ENCODE data around the gene ZFP90. TPM values are rescaled to one million over a fixed set of nuclear protein-coding genes. Genes with fewer than 3 reads are reported as not detected.
"Not testable (repeated sequence)": the region's sequence is repeated elsewhere in the genome, so short reads cannot be mapped to it uniquely, and the experiment has no call there.

ZFP90 gene
- total RNA-seq, 2 experiments from 2014 or later = 36.6 to 40.2 TPM

DNA sequence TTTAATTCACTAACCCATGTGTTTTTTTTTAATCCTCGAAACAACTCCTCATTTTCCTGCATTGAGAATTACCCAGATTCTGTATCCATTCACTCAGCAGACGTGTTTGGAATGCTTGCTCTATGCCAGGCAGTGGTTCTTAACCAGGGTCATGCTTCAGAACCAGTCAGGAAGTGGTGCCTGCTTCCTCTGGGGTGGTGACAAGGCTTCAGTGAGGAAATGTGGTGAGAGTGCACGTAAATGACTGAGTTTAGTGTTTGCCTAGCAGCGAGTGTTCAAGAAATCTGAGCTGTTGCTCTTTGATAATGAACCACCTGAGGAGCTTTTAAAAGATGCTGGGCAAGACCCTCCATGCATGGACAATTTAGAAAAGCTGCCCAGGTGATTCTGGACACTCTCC is 9.9 kb downstream of the ZFP90 start:
- Mint-ChIP-seq H3K27ac (peak overlapping the region; percentile 21), H3K4me1 (ENCODE audit: low read depth) (peaks cover 10% of the 10 kb centered on the region), H3K4me3 (no peak overlapping the region), H3K9me3 (peaks cover 51% of the 10 kb centered on the region), H3K36me3 (peaks cover 80% of the 10 kb centered on the region), H3K27me3 (no peaks in the 10 kb centered on the region)
- ChIA-PET CTCF (interaction anchor here (1.2 kb wide), 1 partner anchor 20 kb away, joined by 3 read pairs; no protein-coding TSS in a partner anchor), POLR2A (no interaction called here)
- peak; percentile 41 for DNase-seq
- intact Hi-C loops (cut with micrococcal nuclease) = no loop called here

DNA sequence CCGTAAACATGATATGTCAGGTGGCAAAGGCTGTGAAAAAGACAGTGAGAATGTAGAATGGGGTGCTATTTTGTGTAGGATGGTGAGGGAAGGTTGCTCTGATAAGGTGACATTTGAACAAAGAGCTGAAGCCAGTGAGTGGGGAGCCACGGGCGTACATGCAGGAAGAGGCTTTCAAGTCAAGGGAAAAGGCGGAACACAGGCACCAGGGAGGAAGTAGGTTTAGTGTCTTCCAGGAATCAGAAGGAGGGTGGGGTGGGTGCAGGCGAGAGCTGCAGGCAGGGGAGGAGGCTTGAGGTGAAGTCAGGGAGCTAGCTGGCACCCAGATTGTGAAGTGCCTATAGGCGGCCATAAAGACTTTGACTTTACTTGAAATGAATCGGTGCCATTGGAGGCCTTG is 14.1 kb downstream of the ZFP90 start:
- DNase-seq = no peak
- ChIA-PET CTCF (interaction anchor here (0.9 kb wide), 1 partner anchor 37 kb away, joined by 3 read pairs; no protein-coding TSS in a partner anchor), POLR2A (no interaction called here)
- Mint-ChIP-seq H3K36me3 (peaks cover 89% of the 10 kb centered on the region), H3K27ac (no peak overlapping the region), H3K4me1 (ENCODE audit: low read depth) (peaks cover 8% of the 10 kb centered on the region), H3K9me3 (peaks cover 82% of the 10 kb centered on the region), H3K4me3 (no peak overlapping the region), H3K27me3 (no peaks in the 10 kb centered on the region)
- intact Hi-C loops (cut with micrococcal nuclease) = no loop called here

DNA sequence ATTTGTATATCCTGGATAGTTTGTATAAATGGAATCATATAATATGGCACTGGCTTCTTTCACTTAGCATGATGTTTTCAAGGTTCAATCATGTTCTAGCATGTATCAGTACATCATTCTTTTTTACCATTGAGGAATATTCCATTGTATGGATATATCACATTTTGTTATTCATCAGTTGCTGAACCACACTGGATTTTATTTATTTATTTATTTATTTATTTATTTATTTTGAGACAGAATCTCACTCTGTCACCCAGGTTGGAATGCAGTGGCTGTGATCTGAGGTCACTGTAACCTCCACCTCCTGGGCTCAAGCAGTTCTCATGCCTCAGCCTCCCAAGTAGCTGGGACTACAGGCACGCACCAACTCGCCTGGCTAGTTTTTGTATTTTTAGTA is 21.2 kb downstream of the ZFP90 start:
- Mint-ChIP-seq H3K9me3 (peaks cover 97% of the 10 kb centered on the region), H3K36me3 (peaks cover 97% of the 10 kb centered on the region)
- intact Hi-C loops (cut with micrococcal nuclease); DNase-seq; H3K4me1 Mint-ChIP-seq (ENCODE audit: low read depth); POLR2A ChIA-PET; H3K4me3 Mint-ChIP-seq; H3K27me3 Mint-ChIP-seq; H3K27ac Mint-ChIP-seq: not testable (repeated sequence)
- CTCF ChIA-PET = interaction anchor here (0.8 kb wide), 1 partner anchor 9 kb away, joined by 3 read pairs; no protein-coding TSS in a partner anchor

DNA sequence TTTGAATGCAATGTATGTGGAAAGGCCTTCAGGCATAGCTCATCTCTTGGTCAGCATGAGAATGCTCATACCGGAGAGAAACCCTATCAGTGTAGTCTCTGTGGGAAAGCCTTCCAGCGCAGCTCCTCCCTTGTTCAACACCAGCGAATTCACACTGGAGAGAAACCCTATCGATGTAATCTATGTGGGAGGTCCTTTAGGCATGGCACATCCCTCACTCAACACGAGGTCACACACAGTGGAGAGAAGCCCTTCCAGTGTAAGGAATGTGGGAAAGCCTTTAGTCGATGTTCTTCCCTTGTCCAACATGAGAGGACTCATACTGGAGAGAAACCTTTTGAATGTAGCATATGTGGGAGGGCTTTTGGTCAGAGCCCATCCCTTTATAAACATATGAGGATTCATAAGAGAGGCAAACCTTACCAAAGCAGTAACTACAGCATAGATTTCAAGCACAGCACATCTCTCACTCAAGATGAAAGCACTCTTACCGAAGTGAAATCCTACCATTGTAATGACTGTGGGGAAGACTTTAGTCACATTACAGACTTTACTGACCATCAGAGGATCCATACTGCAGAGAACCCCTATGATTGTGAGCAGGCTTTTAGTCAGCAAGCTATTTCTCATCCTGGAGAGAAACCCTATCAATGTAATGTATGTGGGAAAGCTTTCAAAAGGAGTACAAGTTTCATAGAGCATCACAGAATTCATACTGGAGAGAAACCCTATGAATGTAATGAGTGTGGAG is 24.7 kb downstream of the ZFP90 start:
- DNase-seq = no peak
- Mint-ChIP-seq H3K36me3 (peaks cover 80% of the 10 kb centered on the region), H3K4me3 (no peak overlapping the region), H3K27ac (no peak overlapping the region), H3K4me1 (ENCODE audit: low read depth) (no peaks in the 10 kb centered on the region), H3K27me3 (no peaks in the 10 kb centered on the region), H3K9me3 (peaks cover 97% of the 10 kb centered on the region)
- intact Hi-C loops (cut with micrococcal nuclease) = no loop called here
- CTCF ChIA-PET = interaction anchor here (2.0 kb wide), 1 partner anchor 27 kb away, joined by 7 read pairs; no protein-coding TSS in a partner anchor
- POLR2A ChIA-PET = interaction anchor here (0.6 kb wide), 1 partner anchor 759 kb away, joined by 7 read pairs; no protein-coding TSS in a partner anchor

DNA sequence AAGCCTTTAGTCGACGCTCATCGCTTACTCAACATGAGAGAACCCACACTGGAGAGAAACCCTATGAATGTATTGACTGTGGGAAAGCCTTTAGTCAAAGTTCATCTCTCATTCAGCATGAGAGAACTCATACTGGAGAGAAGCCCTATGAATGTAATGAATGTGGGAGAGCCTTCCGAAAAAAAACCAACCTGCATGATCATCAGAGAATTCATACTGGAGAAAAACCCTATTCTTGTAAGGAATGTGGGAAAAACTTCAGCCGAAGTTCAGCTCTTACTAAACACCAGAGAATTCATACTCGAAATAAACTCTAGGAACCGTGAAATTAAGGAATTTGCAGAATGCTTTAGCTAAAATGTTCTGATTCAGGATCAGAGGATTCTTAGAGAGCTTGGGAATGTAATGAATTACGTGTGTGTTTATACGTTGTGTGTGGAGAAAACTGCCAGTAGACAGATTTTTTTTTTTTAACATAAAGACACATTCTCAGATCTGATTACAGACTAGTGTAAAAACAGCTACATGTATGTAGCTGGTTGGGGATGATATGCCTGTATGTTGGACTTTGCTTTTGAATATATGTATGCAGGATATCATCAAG is 25.4 kb downstream of the ZFP90 start:
- CTCF ChIA-PET = interaction anchor here (0.8 to 2.0 kb wide), 2 partner anchors 26 to 44 kb away, joined by 3 to 7 read pairs; no protein-coding TSS in a partner anchor

DNA sequence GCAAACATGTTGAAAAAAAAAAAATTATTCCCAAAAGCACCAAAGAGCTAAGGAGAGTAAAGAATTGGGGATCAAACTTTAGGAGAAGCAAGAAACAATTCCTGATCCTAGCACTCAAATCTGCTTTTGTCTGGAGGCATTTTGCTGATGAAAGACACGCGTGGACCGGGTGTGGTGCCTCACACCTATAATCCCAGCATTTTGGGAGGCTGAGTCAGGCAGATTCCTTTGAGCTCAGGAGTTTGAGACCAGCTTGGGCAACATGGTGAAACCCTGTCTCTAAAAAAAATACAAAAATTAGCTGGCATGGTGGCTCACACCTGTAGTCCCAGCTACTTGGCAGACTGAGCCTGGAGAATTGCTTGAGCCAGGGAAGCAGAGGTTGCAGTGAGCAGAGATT is 35.4 kb downstream of the ZFP90 start:
- intact Hi-C loops (cut with micrococcal nuclease) = no loop called here
- no peak for DNase-seq
- ChIA-PET CTCF (interaction anchor here (1.2 kb wide), 1 partner anchor 54 kb away, joined by 4 read pairs; no protein-coding TSS in a partner anchor), POLR2A (no interaction called here)
- H3K9me3 Mint-ChIP-seq = peaks cover 83% of the 10 kb centered on the region
- H3K27me3 Mint-ChIP-seq = no peaks in the 10 kb centered on the region
- peaks cover 64% of the 10 kb centered on the region for H3K36me3 Mint-ChIP-seq
- H3K27ac Mint-ChIP-seq = no peak overlapping the region
- no peak overlapping the region for H3K4me3 Mint-ChIP-seq
- H3K4me1 Mint-ChIP-seq (ENCODE audit: low read depth) = no peaks in the 10 kb centered on the region

More for the DNA sequence above, 25.4 kb downstream of the ZFP90 start:
- Mint-ChIP-seq H3K27ac (no peak overlapping the region), H3K36me3 (peaks cover 77% of the 10 kb centered on the region), H3K9me3 (peaks cover 94% of the 10 kb centered on the region), H3K4me1 (ENCODE audit: low read depth) (no peaks in the 10 kb centered on the region), H3K27me3 (no peaks in the 10 kb centered on the region), H3K4me3 (no peak overlapping the region)
- POLR2A ChIA-PET = interaction anchor here (0.6 kb wide), 1 partner anchor 758 kb away, joined by 7 read pairs; no protein-coding TSS in a partner anchor
- DNase-seq = no peak
- intact Hi-C loops (cut with micrococcal nuclease) = no loop called here

DNA sequence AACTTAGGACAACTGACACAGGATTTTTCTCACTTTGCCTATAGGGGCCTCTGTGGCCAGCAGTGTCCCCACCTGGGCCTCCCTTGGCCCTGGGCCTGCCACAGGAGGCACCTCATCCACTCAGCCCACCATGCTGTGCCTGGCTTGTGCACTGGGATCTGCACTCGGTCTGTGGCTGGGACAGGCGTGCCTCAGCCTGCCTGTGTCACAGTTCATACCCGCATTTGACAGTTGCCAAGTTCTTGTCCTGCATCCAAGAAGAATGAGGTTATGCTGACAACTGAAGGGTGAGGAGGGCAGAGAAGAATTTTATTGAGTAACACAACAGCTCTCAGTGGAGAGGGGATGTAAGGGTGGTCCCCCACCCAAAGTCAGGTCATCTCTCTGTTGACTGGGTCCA is 36.0 kb downstream of the ZFP90 start:
- no peak for DNase-seq
- Mint-ChIP-seq H3K4me1 (ENCODE audit: low read depth) (no peaks in the 10 kb centered on the region), H3K9me3 (peaks cover 80% of the 10 kb centered on the region), H3K36me3 (peaks cover 62% of the 10 kb centered on the region), H3K27ac (no peak overlapping the region), H3K27me3 (no peaks in the 10 kb centered on the region), H3K4me3 (no peak overlapping the region)
- intact Hi-C loops (cut with micrococcal nuclease) = no loop called here
- ChIA-PET CTCF (interaction anchor here (1.2 kb wide), 1 partner anchor 54 kb away, joined by 4 read pairs; no protein-coding TSS in a partner anchor), POLR2A (no interaction called here)

DNA sequence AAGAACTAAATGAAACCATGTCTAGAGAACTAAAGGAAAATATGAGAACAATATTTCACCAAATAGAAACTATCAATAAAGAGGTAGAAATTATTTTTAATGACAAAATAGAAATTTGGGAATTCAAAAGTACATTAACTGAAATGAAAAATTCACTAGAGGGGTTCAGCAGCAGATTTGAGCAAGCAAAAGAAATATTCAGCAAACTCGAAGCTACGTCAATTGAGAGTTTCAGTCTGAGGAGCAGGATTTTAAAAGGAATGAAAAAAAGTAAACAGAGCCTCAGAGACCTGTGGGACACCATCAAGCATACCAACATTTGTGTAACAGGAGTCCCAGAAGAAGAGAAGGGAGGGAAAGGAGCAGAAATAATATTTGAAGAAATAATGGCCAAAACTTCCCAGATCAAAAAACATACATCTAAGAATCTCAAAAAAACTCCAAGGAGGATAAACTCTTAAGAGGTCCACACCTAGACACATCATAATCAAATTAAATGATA is 38.3 kb downstream of the ZFP90 start:
- no peak for DNase-seq

DNA sequence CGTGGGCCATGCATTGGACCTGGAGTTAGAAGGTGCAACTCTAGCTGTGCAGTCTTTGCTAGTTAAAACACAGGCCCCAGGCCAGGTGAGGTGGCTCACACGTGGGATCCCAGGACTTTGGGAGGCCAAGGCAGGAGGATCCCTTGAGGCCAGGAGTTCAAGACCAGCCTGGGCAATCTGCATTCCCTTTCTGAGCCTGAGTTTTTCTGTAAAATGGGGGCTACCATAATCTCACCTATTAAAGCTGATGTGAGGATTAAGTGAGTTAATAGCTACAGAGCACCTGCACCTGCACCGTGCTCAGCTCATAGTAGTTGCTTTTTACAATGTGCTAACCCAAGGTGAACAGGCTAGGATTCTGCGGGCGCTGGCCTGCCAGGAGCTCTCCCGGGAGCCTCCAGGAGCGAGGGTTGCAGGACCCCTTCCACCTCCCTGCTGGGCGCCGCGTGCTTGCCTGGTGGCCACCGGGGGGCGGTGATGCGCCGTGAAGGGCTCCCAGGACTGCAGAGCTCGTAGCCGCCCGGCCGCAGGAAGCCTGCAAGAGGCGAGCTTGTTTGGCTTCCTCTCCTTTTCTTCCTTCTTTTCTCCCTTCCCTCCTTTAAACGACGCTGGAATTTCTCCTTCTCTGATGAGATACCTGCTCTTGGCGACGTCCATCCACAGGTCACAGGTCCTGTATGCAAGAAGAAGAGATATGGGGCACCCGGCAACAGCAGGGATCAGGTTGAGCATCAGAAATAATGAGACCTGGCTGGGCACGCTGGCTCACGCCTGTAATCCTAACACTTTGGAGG is 51.3 kb downstream of the ZFP90 start:
- ChIA-PET CTCF (interaction anchor here (0.6 to 5.1 kb wide), 70 partner anchors 8 to 546 kb away, joined by 3 to 74 read pairs (median 4); partner anchors contain the start of genes CDH3 and TANGO6), POLR2A (interaction anchor here (0.7 to 0.9 kb wide), 2 partner anchors 16 to 210 kb away, joined by 3 read pairs; no protein-coding TSS in a partner anchor)
- no peak overlapping the region for H3K27ac Mint-ChIP-seq
- intact Hi-C loops (cut with micrococcal nuclease) = loop anchor here (2.0 to 5.0 kb wide), 3 partner anchors 112 to 252 kb away; partner anchors contain the start of gene TANGO6
- DNase-seq = peak; percentile 83
- H3K9me3 Mint-ChIP-seq = peaks cover 10% of the 10 kb centered on the region
- H3K4me3 Mint-ChIP-seq = no peak overlapping the region
- peaks cover 2% of the 10 kb centered on the region for H3K36me3 Mint-ChIP-seq
- H3K4me1 Mint-ChIP-seq (ENCODE audit: low read depth) = peaks cover 2% of the 10 kb centered on the region
- H3K27me3 Mint-ChIP-seq = peaks cover 1% of the 10 kb centered on the region

More for the DNA sequence above, 38.3 kb downstream of the ZFP90 start:
- no peak overlapping the region for H3K4me3 Mint-ChIP-seq
- peaks cover 59% of the 10 kb centered on the region for H3K36me3 Mint-ChIP-seq
- intact Hi-C loops (cut with micrococcal nuclease) = no loop called here
- peaks cover 70% of the 10 kb centered on the region for H3K9me3 Mint-ChIP-seq
- H3K27ac Mint-ChIP-seq = no peak overlapping the region
- CTCF ChIA-PET = no interaction called here
- H3K27me3 Mint-ChIP-seq = no peaks in the 10 kb centered on the region
- H3K4me1 Mint-ChIP-seq (ENCODE audit: low read depth) = no peaks in the 10 kb centered on the region
- POLR2A ChIA-PET = no interaction called here

DNA sequence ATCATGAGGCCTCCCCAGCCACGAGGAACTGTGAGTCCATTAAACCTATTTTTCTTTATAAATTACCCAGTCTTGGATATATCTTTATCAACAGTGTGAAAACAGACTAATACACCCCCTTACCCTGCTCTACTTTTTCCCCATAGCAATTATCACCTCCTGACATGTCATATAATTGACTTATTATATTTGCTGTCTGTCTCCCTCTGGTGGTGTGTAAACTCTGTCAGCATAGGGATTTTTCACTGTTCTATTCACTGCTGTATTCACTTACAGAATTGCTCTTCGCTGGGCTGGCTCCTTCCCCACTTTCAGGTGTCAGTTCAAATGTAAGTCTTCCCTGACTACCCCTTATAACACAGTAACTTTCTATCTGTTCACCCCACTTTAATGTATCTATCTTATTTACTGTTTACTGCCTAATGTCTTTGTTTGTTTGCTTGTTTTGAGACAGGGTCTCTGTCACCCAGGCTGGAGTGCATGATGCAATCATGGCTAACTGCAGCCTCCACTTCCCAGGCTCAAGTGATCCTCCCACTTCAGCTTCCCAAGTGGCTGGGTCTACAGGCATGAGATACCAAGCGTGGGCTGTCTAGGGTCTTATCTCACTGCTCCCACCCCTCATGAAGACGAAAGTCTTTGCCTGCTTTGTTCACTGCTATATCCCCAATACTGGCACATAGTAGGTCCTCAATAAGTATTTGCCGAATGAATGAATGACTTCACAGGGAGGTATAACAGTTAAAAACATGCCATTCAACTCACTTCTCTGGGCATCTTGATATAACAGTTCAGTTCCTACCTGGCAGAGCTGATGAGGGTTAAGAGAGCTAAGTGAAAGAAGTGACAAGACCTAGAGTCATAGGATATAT is 53.6 kb downstream of the ZFP90 start:
- H3K27ac Mint-ChIP-seq = no peak overlapping the region

DNA sequence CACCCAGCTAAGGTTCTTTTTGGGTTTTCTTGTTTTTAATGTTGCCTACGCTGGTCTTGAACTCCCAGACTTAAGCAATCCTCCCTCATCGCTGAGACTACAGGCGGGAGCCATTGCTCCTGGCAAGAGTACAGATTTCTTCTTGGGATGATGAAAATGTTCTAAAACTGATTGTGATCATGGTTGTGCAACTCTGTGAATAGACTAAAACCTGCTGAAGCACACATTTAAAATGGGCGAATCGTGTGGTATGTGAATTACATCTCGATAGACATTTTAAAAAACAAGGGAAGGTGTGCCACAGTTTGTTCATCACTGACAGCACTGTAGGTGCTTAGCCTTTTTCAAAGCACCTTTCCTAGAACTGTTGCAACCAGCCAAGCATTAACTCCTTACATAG is 57.2 kb downstream of the ZFP90 start:
- H3K4me3 Mint-ChIP-seq = no peak overlapping the region
- intact Hi-C loops (cut with micrococcal nuclease) = no loop called here
- H3K9me3 Mint-ChIP-seq = peaks cover 7% of the 10 kb centered on the region
- ChIA-PET POLR2A (interaction anchor here (0.6 kb wide), 1 partner anchor 45 kb away, joined by 4 read pairs; no protein-coding TSS in a partner anchor), CTCF (no interaction called here)
- no peak for DNase-seq
- H3K4me1 Mint-ChIP-seq (ENCODE audit: low read depth) = no peaks in the 10 kb centered on the region
- H3K27ac Mint-ChIP-seq = no peak overlapping the region
- no peaks in the 10 kb centered on the region for H3K36me3 Mint-ChIP-seq
- H3K27me3 Mint-ChIP-seq = no peaks in the 10 kb centered on the region

More for the DNA sequence above, 53.6 kb downstream of the ZFP90 start:
- peaks cover 1% of the 10 kb centered on the region for H3K27me3 Mint-ChIP-seq
- peaks cover 2% of the 10 kb centered on the region for H3K4me1 Mint-ChIP-seq (ENCODE audit: low read depth)
- ChIA-PET CTCF (interaction anchor here (0.5 to 5.1 kb wide), 4 partner anchors 63 to 210 kb away, joined by 3 to 74 read pairs (median 3); no protein-coding TSS in a partner anchor), POLR2A (no interaction called here)
- peaks cover 10% of the 10 kb centered on the region for H3K9me3 Mint-ChIP-seq
- no peak overlapping the region for H3K4me3 Mint-ChIP-seq
- intact Hi-C loops (cut with micrococcal nuclease) = loop anchor here (2.0 to 5.0 kb wide), 3 partner anchors 64 to 250 kb away; partner anchors contain the start of gene TANGO6
- no peak for DNase-seq
- peaks cover 2% of the 10 kb centered on the region for H3K36me3 Mint-ChIP-seq
